Smooth muscle cell (in vitro differentiated cells): Measurements from ENCODE around the gene TIMM44. TPM values are rescaled to one million over a fixed set of nuclear protein-coding genes. Genes with fewer than 3 reads are reported as not detected.
A peak's percentile ranks its signal among the peaks of the same experiment; 100 is the strongest.
"Not testable (repeated sequence)": the region's sequence is repeated elsewhere in the genome, so short reads cannot be mapped to it uniquely, and the experiment has no call there.

ENCODE experiments used
- DNase-seq: peaks from one replicate; lab custom pipeline; 2025; ENCODE audit not compliant: unreplicated experiment; lab: John Stamatoyannopoulos, UW
- H2AFZ ChIP-seq: fragments of 200-600 bp; sonication (generic); 2 replicates; pipeline ENCODE4 v1.6.0; 2016; ENCODE audit warnings: antibody characterized with exemption, low read depth, mild to moderate bottlenecking
- H3F3A ChIP-seq: fragments of 200-600 bp; sonication (generic); 2 replicates; pipeline ENCODE4 v1.6.0; 2017; ENCODE audit warnings: antibody characterized with exemption, low read depth
- H3K27ac ChIP-seq: fragments of 200-600 bp; sonication (generic); 2 replicates; pipeline ENCODE4 v1.5.1; 2016; ENCODE audit warnings: low read depth, mild to moderate bottlenecking
- H3K27me3 ChIP-seq: fragments of 200-600 bp; sonication (generic); 2 replicates; pipeline ENCODE4 v1.6.1; 2016; ENCODE audit warnings: low read depth, mild to moderate bottlenecking
- H3K36me3 ChIP-seq: fragments of 200-600 bp; sonication (generic); 2 replicates; pipeline ENCODE4 v1.5.1; 2016; ENCODE audit warnings: low read depth
- H3K4me1 ChIP-seq: fragments of 200-600 bp; sonication (generic); 2 replicates; pipeline ENCODE4 v1.5.1; 2016; ENCODE audit warnings: low read depth
- H3K4me2 ChIP-seq: fragments of 200-600 bp; sonication (generic); 2 replicates; pipeline ENCODE4 v1.6.0; 2016; ENCODE audit warnings: mild to moderate bottlenecking
- H3K4me3 ChIP-seq: fragments of 200-600 bp; sonication (generic); 2 replicates; pipeline ENCODE4 v1.5.1; 2016; ENCODE audit warnings: mild to moderate bottlenecking
- H3K79me2 ChIP-seq: fragments of 200-600 bp; sonication (generic); 2 replicates; pipeline ENCODE4 v1.6.0; 2016; ENCODE audit warnings: low read depth, mild to moderate bottlenecking
- H3K9ac ChIP-seq: fragments of 200-600 bp; sonication (generic); 2 replicates; pipeline ENCODE4 v1.6.0; 2016; ENCODE audit warnings: low read depth
- H3K9me3 ChIP-seq: fragments of 200-600 bp; sonication (generic); replicated peaks from 2 replicates; pipeline ENCODE4 v1.5.1; 2016; ENCODE audit warnings: low read depth
- H4K20me1 ChIP-seq: fragments of 200-600 bp; sonication (generic); 2 replicates; pipeline ENCODE4 v1.6.0; 2016; ENCODE audit warnings: low read depth
- CTCF ChIP-seq: fragments of 200-600 bp; sonication (generic); IDR thresholded peaks from 2 replicates; pipeline ENCODE4 v1.5.1; 2017; ENCODE audit warnings: borderline replicate concordance, mild to moderate bottlenecking, antibody characterized with exemption; ENCODE audit not compliant: insufficient read depth, poor library complexity, severe bottlenecking
- WGBS: methylation state at CpG from one replicate; pipeline ENCODE4 v1.1.7; 2016; ENCODE audit warnings: low lambda C conversion rate; 5-methylcytosine and 5-hydroxymethylcytosine counted together
- polyA plus RNA-seq: library from polyadenylated mRNA; unstranded; fragments of >200 nt; fragmentation: Nextera tagmentation; extraction: Ambion mirVana; gene quantifications from 2 replicates; pipeline ENCODE4 v1.2.1, GENCODE V29; 2016
- total RNA-seq: library from RNA; depleted of rRNA; stranded (reverse); fragments of >200 nt; gene quantifications from 2 replicates; pipeline ENCODE4 v1.2.3, GENCODE V29; 2014

The TIMM44 gene
- total and polyA plus RNA-seq, 2 experiments from 2014 or later: 21.8 to 25.1 TPM

- peaks cover 10% of the 10 kb centered on the region for H4K20me1 ChIP-seq
- peaks cover 7% of the 10 kb centered on the region for H3F3A ChIP-seq
- H3K4me2 ChIP-seq: peak overlapping the region; percentile 89
- H2AFZ ChIP-seq: no peak overlapping the region
- no peak for TF ChIP-seq CTCF
- 6% methylated on average over 28 of the region's 62 CpGs for WGBS
- peak overlapping the region; percentile 94 for H3K4me3 ChIP-seq
- H3K79me2 ChIP-seq: no peaks in the 10 kb centered on the region
- H3K27me3 ChIP-seq: no peaks in the 10 kb centered on the region
- H3K9me3 ChIP-seq: no peaks in the 10 kb centered on the region
- H3K36me3 ChIP-seq: no peaks in the 10 kb centered on the region
- H3K4me1 ChIP-seq: peaks cover 14% of the 10 kb centered on the region
- peak overlapping the region; percentile 56 for H3K27ac ChIP-seq
- peak overlapping the region; percentile 48 for H3K9ac ChIP-seq
- DNase-seq: peak; percentile 99
Measured at GRCh38 chr19:7920519-7921301, 22.8 kb downstream of the TIMM44 start.

DNA sequence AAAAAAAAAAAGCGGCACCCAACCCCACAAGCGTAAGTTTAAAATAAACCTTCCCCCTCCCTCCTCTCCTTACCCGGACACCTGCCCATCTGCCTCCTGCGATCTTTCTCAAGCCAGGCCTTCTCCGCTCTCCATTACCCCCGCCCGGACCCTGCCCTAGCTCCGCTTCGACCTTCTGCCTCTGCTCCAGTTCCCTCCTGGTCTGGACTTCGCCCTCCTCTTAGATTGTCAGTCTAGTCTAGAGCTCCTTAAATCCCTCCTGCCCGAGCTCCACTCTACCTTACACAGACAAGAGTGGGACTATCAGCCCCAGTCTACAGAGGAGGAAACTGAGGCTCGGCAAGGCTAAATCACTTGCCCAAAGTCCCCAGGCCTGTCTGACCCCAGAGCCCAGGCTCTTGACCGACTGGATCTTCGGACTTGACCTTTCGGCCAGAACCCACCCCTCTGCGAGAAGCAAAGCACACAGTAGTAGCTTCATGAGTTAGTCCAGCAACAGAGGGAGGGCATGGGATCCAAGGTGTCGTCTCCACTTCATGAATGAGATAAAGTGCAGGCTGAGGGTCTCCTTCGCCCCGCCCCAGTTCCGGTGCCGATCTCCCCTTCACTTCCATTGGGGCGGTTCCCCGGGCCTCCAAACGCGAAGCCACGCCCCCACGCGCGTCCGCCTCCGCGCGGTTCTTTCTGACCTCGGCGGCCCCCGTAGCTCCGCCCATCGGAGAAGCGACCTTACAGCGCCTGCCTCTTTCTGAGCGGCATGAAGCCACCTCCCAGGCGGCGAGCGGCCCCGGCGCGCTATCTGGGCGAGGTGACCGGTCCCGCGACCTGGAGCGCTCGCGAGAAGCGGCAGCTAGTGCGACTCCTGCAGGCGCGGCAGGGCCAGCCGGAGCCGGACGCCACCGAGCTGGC, 23.6 kb downstream of the TIMM44 start, which contains the start of gene SNAPC2:
Gene SNAPC2 (plus strand): TSS at position 729 of the 909 bp plus-strand sequence. CDS start 29 bp downstream, at position 758.
- Histone ChIP-seq H3K4me1 (peaks cover 15% of the 10 kb centered on the region), H3K27me3 (no peaks in the 10 kb centered on the region), H3K27ac (peak within 1 kb of the TSS; percentile 56), H3K4me2 (peak within 1 kb of the TSS; percentile 89), H3K36me3 (no peaks in the 10 kb centered on the region), H3K9ac (peak within 1 kb of the TSS; percentile 48), H3F3A (peaks cover 7% of the 10 kb centered on the region), H3K9me3 (no peaks in the 10 kb centered on the region), H3K4me3 (peak within 1 kb of the TSS; percentile 94), H3K79me2 (no peaks in the 10 kb centered on the region), H2AFZ (peak within 1 kb of the TSS; percentile 34), H4K20me1 (peaks cover 10% of the 10 kb centered on the region)
- peak; percentile 12 for TF ChIP-seq CTCF
- DNase-seq: peak; percentile 99
- 19% methylated on average over 61 of the region's 62 CpGs for WGBS

GRCh38 chr19:7918615-7919421, 24.6 kb downstream of the TIMM44 start:
- H3K4me3 ChIP-seq: no peak overlapping the region
- no peak overlapping the region for H3K27ac ChIP-seq
- no peaks in the 10 kb centered on the region for H3K9me3 ChIP-seq
- peaks cover 7% of the 10 kb centered on the region for H3F3A ChIP-seq
- TF ChIP-seq CTCF: no peak
- no peaks in the 10 kb centered on the region for H3K79me2 ChIP-seq
- peak overlapping the region; percentile 98 for H3K4me2 ChIP-seq
- peaks cover 15% of the 10 kb centered on the region for H3K4me1 ChIP-seq
- WGBS: 92% methylated on average over 36 of the region's 42 CpGs
- no peak for DNase-seq
- H3K27me3 ChIP-seq: no peaks in the 10 kb centered on the region
- H2AFZ ChIP-seq: no peak overlapping the region
- peaks cover 6% of the 10 kb centered on the region for H4K20me1 ChIP-seq
- H3K36me3 ChIP-seq: no peaks in the 10 kb centered on the region
- no peak overlapping the region for H3K9ac ChIP-seq

GRCh38 chr19:7918062-7918614, 25.3 kb downstream of the TIMM44 start:
- H3K27ac ChIP-seq, H3F3A ChIP-seq, H3K9me3 ChIP-seq, H4K20me1 ChIP-seq, H3K36me3 ChIP-seq, H3K27me3 ChIP-seq, DNase-seq, H3K79me2 ChIP-seq, H3K9ac ChIP-seq: not testable (repeated sequence)
- peak overlapping the region; percentile 60 for H3K4me3 ChIP-seq
- H3K4me2 ChIP-seq: peak overlapping the region; percentile 98
- WGBS: 38% methylated on average over 29 of the region's 29 CpGs
- peak overlapping the region; percentile 75 for H2AFZ ChIP-seq
- peaks cover 15% of the 10 kb centered on the region for H3K4me1 ChIP-seq
